Left colon (tissue), 2 donors: Measurements from ENCODE around the gene FNBP1L. TPM values are rescaled to one million over a fixed set of nuclear protein-coding genes. Genes with fewer than 3 reads are reported as not detected.

ENCODE experiments used
- ATAC-seq: fragments of 200-7000 bp; cut with Tn5 transposase; one replicate; pipeline ENCODE4 v1.9.1; 2020; ENCODE audit warnings: mild to moderate bottlenecking, moderate library complexity
- DNase-seq, 2 donors: peaks; one replicate each; pipeline ENCODE4 v3.0.0-alpha.2; 2020
- intact Hi-C, 2 donors: fragments of 100-400 bp; cut with DNase I in 1 of 2; cut with micrococcal nuclease in 1 of 2; formaldehyde crosslinking; loops; one replicate each; pipeline versions ENCODE4 v1.11.2 to v1.14.0; 2022; cut with DNase I, micrococcal nuclease
- total RNA-seq, 2 donors: library from RNA; stranded (reverse); fragmentation: NEBNext Ultra II Directional; extraction: Animal tissue kit (Norgen Biotek cat#: 25700); gene quantifications; one replicate each; pipeline ENCODE4 v1.2.1, GENCODE V29; 2021
- donor health status: DM: no; HTN: no; CAD: no.
- donor health status: DM: yes; HTN: yes; CAD: no.

FNBP1L gene
- total RNA-seq, 2 donors from 2014 or later, result 46.7 to 64.2 TPM

DNA sequence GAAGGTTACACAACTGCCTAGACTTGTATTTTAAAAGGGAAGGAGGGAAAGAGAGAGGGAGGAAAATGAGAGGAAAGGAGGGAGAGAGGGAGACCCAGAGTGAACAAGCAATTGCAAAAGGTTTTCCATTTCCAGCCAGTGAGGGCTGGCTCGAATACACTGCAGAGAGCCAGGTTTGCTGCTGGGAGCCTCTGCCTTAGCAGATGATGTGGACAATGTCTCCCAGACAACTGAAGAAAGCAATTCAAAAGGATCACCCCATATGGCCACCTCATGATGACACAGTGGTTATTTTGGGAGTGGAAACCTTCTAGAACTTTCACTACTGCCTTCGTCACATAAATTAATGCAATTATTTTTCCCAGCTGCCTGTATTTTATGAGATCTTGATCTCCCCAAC lies 147.3 kb downstream of the FNBP1L start:
- intact Hi-C loops, result no loop called here
- ATAC-seq (no peak), DNase-seq (no peak)

- ATAC-seq (no peak), DNase-seq (no peak)
- intact Hi-C loops, result no loop called here
Measured at GRCh38 chr1:93595743-93596142, 147.8 kb downstream of the FNBP1L start.

DNA sequence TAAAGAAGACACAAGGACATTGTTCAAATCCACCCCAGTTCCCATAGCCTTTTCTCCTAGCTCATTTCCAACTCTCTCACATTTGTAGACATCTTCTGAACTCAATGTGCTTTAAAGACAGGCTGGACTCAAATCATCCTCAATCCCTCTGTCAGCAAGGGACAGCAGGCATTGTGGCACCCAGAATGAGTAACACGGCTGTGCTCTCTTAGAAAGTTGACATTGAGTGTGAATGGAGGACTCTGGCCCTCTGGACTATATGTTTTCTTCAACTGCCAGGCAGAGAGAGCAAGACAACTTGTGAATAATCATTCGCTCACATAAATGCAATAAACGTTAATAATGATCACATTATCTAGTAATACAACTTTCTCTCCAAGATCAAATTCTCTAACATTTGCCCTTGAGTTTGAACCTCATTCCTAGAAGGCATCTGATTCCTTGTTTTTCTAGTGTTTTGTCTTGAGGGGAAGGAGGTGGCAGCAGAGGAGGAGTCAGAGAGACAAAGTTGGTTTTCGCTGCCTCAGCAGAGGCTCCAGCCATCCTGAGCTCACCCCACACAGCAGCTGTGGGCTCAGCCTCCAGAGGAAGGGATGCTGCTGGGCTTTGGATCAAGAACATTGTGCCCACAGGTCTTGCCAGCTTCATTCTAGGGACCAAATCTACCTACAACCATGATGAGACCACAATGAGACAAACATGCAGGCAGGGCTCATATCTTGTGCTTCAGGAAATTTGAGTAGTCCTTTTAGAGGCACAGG lies 148.6 kb downstream of the FNBP1L start:
- ATAC-seq, result no peak
- no peak for DNase-seq
- intact Hi-C loops, result no loop called here

GRCh38 chr1:93597709-93598108 lies 149.8 kb downstream of the FNBP1L start:
- no peak for DNase-seq
- intact Hi-C loops, result no loop called here

DNA sequence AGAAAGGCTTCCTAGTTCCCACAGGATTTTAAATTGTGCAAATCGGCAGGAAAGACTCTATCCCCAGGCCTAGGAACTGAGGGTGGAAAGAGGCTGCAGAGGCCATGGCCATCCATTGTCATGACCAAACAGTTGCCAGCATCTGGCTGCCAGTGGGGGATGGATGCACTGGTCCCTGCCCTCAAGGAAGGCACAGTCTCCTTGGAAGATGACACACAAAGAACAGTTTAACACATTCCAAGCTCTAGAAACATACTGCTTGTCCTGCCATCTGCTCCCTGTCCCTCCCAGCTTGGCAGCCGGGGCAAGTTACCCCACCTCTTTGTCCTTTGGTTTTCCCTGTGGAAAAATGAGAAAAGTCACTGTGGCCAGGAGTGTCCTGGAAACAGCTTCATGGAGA lies 150.5 kb downstream of the FNBP1L start:
- ATAC-seq (no peak), DNase-seq (no peak)
- intact Hi-C loops, result no loop called here

More at GRCh38 chr1:93597709-93598108, 149.8 kb downstream of the FNBP1L start:
- no peak for ATAC-seq

- ATAC-seq (no peak), DNase-seq (no peak)
- intact Hi-C loops, result no loop called here
Measured at GRCh38 chr1:93598861-93599439, 151.0 kb downstream of the FNBP1L start.

- ATAC-seq (no peak), DNase-seq (no peak)
- intact Hi-C loops, result no loop called here
Measured at GRCh38 chr1:93599479-93599878, 151.6 kb downstream of the FNBP1L start.

DNA sequence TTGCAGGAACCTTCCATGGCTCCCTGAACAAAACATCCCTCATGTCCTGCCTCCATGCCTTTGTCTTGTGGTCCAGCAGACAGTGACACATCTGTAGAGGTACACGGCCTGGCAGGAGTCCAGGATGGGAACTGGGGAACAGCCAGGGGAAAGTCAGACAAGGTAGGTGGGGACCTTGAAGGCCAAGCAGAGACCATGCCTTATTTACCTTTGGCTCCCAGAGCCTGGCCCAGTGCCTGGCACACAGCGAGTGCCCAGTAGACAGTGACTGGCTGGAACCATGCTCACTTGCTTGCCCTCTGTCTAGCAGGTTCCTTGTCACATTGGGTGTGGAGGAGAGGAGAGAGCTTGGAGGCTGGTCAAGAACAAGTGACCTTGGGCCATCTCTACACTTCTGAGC lies 152.7 kb downstream of the FNBP1L start:
- intact Hi-C loops, result no loop called here
- DNase-seq (no peak), ATAC-seq (no peak)

DNA sequence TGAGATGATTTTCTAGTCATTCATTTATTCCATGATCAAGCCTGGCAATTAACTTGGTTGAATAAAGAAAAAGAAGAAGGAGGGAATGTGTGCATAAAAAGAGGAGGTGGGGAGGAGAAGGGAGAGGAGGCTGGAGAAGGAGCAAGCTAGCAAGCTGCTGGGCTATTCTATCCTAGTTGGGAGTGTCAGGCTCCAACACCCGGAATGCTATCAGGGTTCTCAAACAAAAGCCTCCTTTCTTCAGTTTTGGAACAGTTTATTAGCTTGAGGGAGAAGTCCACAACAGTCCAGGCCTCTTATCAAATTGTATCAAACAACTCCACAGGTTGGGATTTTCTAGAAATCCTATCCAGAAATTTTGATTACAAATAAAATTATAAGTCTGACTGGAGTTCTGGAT lies 153.8 kb downstream of the FNBP1L start:
- ATAC-seq (peak; percentile 43), DNase-seq (no peak)
- intact Hi-C loops, result no loop called here

- intact Hi-C loops, result no loop called here
- DNase-seq (no peak), ATAC-seq (no peak)
Measured at GRCh38 chr1:93602101-93602500, 154.2 kb downstream of the FNBP1L start.

- intact Hi-C loops, result no loop called here
- no peak for ATAC-seq
Measured at GRCh38 chr1:93603106-93603505, 155.2 kb downstream of the FNBP1L start.

GRCh38 chr1:93603601-93604000 lies 155.7 kb downstream of the FNBP1L start:
- no peak for ATAC-seq
- intact Hi-C loops, result no loop called here
- DNase-seq, result no peak

More at GRCh38 chr1:93603106-93603505, 155.2 kb downstream of the FNBP1L start:
- no peak for DNase-seq

Other genes starting within 250 kb of the FNBP1L start
- gene DR1, start 102.2 kb upstream of the FNBP1L start, total RNA-seq, result 10 to 100 TPM; 45.1 to 53.0 TPM
- gene BCAR3, start 233.7 kb downstream of the FNBP1L start, total RNA-seq, result 10 to 100 TPM; 64.0 to 79.0 TPM